Measurements from ENCODE around the gene CDH11. TPM values are rescaled to one million over a fixed set of nuclear protein-coding genes. Genes with fewer than 3 reads are reported as not detected.

CDH11 gene
- total and polyA plus RNA-seq, 2 of the 4 experiments (the other 2 are of a cell fraction): 266 to 601 TPM

DNA sequence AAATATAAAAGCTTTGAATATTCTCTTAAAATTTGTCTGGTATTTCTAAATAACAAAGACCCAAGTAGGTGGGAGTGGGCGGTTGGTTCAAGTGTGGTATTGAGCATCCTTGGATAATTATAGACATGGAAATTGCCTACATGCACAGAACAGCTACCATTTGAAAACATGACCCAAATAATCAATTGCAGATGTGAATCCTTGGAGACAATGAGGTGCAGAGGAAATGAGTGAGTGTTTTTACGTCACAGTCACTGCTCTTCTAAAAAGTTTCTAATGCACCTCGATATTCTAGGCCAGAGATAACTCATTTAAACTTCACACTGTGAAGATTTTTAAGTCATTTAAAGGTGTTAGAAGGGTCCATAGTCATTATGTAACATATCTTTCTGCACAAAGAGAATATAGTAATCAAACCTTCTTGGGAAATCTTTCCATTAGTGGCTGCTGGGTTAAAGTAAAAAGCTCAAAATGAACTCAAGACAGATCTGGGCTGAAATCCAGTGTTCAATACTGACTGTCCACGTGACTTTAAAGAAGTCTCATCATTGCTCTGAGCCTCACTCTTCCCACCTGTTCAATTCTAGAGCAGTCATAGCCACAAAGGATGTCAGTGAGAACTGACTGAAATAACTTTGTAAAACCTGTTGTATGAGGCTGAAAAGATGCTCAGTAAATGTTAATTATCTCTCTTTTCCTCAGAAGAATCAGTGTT, 144.5 kb downstream of the CDH11 start:
- Histone ChIP-seq H2BK15ac (ENCODE audit: low read depth, low read length) (no peak overlapping the region), H2BK5ac (ENCODE audit: low read depth, low read length, poor library complexity, severe bottlenecking) (no peak overlapping the region), H3K4ac (ENCODE audit: low read depth, low read length) (no peak overlapping the region), H3K9me3 (ENCODE audit: control insufficient read depth, insufficient read depth, low read length) (no peaks in the 10 kb centered on the region), H4K20me1 (ENCODE audit: insufficient read depth, low read length) (no peaks in the 10 kb centered on the region; the same call in 1 of the 2 replicates), H3K36me3 (ENCODE audit: control insufficient read depth, insufficient read depth, low read length) (peaks cover 55% of the 10 kb centered on the region), H3K4me1 (ENCODE audit: control insufficient read depth, insufficient read depth, low read length) (0 out of 2 replicates have a peak, but pooled peaks cover 1% of the 10 kb centered on the region), H2AK9ac (replicated peaks; ENCODE audit: low read depth, low read length, poor library complexity) (no peak overlapping the region), H3K9me1 (ENCODE audit: insufficient read depth, low read length) (no peaks in the 10 kb centered on the region; the same call in 1 of the 2 replicates), H4K5ac (ENCODE audit: low read depth, low read length) (no peak overlapping the region), H2BK120ac (ENCODE audit: low read depth, low read length) (no peak overlapping the region), H3K18ac (ENCODE audit: low read depth, low read length) (no peak overlapping the region), H3K79me1 (ENCODE audit: low read depth in 1 of 2, low read length in 2 of 2) (peaks cover 11 to 16% of the 10 kb centered on the region in 2 experiments), H3K56ac (ENCODE audit: extremely low read depth, insufficient read depth, low read length) (no peak overlapping the region), H3K23ac (ENCODE audit: low read depth, low read length) (no peak overlapping the region), H3K9ac (ENCODE audit: low read depth, low read length) (no peak overlapping the region), H4K8ac (ENCODE audit: low read depth in 2 of 2, low read length in 2 of 2) (no peak overlapping the region), H3K4me2 (ENCODE audit: low read depth, low read length) (no peak overlapping the region), H4K91ac (ENCODE audit: insufficient read depth, low read depth, low read length) (no peak overlapping the region), H3K27ac (ENCODE audit: insufficient read depth, low read length) (no peak overlapping the region), H3K4me3 (ENCODE audit: insufficient read depth, low read depth, low read length) (no peak overlapping the region), H3K27me3 (ENCODE audit: control insufficient read depth, insufficient read depth, low read length) (no peaks in the 10 kb centered on the region), H2AFZ (replicated peaks; ENCODE audit: low read length, poor library complexity) (no peak overlapping the region), H2AK5ac (ENCODE audit: low read depth, low read length) (no peak overlapping the region), H2BK20ac (ENCODE audit: low read depth, low read length) (no peak overlapping the region), H3K14ac (replicated peaks; ENCODE audit: low read depth, low read length) (no peak overlapping the region)
- no TSS peak for BruUV-seq (replicated peaks)
- ATAC-seq (ENCODE audit: low read depth) (no peak), DNase-seq (no peak)
- ChIA-PET CTCF (no interaction called here), POLR2A (ENCODE audit: unreplicated experiment) (no interaction called here)
- intact Hi-C loops (cut with micrococcal nuclease) (loop anchor here (10.0 kb wide), 1 partner anchor 1613 kb away; no protein-coding TSS in a partner anchor), in situ Hi-C loops (cut with MboI; ENCODE audit: low sequenced_read_pairs) (no loop called here), dilution Hi-C loops (cut with HindIII; ENCODE audit: low sequenced_read_pairs, unreplicated experiment) (no loop called here)
- WGBS, 2 experiments (ENCODE audit: extremely low coverage in 2 of 2, insufficient read length in 1 of 2): 100% methylated on average over 1 of the region's 4 CpGs; no CpG with 5 or more reads in 1 of the 2 experiments
- TF ChIP-seq CHD1 (IDR thresholded peaks at IDR 0.05; ENCODE audit: low read depth, low read length): no peak
- TF ChIP-seq CEBPB (IDR thresholded peaks at IDR 0.05; ENCODE audit: low read depth, low read length): no peak
- TF ChIP-seq MAZ (IDR thresholded peaks at IDR 0.05; ENCODE audit: borderline replicate concordance, low read depth, low read length): no peak
- no peak for TF ChIP-seq BHLHE40 (IDR thresholded peaks at IDR 0.05; ENCODE audit: low read depth, low read length)
- no peak for TF ChIP-seq RAD21 (IDR thresholded peaks at IDR 0.05; ENCODE audit: low read length)
- no peak for TF ChIP-seq FOS (IDR thresholded peaks at IDR 0.05; ENCODE audit: low read depth, low read length)
- TF ChIP-seq NFE2L2 (IDR thresholded peaks at IDR 0.05; ENCODE audit: low read depth, low read length): no peak
- no peak for TF ChIP-seq CTCF (conservative IDR thresholded peaks at IDR 0.05; ENCODE audit: low read depth, low read length)
- no peak for TF ChIP-seq ELK1 (IDR thresholded peaks at IDR 0.05; ENCODE audit: borderline replicate concordance, low read depth, low read length)
- no peak for TF ChIP-seq RFX5 (IDR thresholded peaks at IDR 0.05; ENCODE audit: low read depth, low read length)
- no peak for TF ChIP-seq SMC3 (IDR thresholded peaks at IDR 0.05; ENCODE audit: low read depth, low read length)
- TF ChIP-seq RCOR1 (IDR thresholded peaks at IDR 0.05; ENCODE audit: insufficient replicate concordance, low read length): no peak
- TF ChIP-seq POLR2A (IDR thresholded peaks at IDR 0.05; ENCODE audit: low read depth, low read length): no peak
- no peak for TF ChIP-seq MAFK (IDR thresholded peaks at IDR 0.05; ENCODE audit: low read depth, low read length)
